WI38 (cell line): ENCODE results near the gene EHD1.

Source experiments
- H3K4me3 ChIP-seq: 2 replicates; pipeline ENCODE4 v1.5.1; 2011; ENCODE audit warnings: low read depth, mild to moderate bottlenecking, control low read depth, low read length
- CTCF ChIP-seq: IDR thresholded peaks from 2 replicates; pipeline ENCODE4 v1.5.1; 2012; ENCODE audit warnings: low read depth, mild to moderate bottlenecking, control low read depth, low read length

Gene EHD1

DNA sequence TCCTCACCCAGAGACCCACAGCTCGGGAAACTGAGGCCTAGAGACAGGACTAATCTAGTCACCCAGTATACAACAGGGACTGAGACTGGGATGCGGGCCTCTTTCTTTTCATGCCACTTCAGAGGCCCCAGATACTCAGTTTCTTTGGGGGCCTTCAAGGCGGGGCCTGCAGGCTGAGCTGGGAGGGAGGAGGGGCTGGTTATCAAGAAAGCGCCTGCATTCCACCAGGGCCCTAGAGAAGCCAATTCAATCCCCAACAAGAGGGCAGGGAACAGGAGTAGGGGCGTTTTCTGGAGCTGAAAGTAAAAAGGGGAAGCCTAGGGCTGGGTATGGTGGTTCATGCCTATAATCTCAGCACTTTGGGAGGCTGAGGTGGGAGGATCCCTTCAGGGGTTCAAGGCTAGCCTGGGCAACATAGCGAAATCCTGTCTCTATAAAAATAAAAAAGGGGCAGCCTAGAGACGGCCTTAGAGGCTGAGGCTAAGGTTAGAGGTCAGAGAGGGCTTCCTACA is 37.0 kb upstream of the EHD1 start:
- H3K4me3 ChIP-seq: no peak overlapping the region
- no peak for TF ChIP-seq CTCF

- H3K4me3 ChIP-seq: no peak overlapping the region
- no peak for TF ChIP-seq CTCF
Measured at GRCh38 chr11:64914123-64914522, 35.7 kb upstream of the EHD1 start.

DNA sequence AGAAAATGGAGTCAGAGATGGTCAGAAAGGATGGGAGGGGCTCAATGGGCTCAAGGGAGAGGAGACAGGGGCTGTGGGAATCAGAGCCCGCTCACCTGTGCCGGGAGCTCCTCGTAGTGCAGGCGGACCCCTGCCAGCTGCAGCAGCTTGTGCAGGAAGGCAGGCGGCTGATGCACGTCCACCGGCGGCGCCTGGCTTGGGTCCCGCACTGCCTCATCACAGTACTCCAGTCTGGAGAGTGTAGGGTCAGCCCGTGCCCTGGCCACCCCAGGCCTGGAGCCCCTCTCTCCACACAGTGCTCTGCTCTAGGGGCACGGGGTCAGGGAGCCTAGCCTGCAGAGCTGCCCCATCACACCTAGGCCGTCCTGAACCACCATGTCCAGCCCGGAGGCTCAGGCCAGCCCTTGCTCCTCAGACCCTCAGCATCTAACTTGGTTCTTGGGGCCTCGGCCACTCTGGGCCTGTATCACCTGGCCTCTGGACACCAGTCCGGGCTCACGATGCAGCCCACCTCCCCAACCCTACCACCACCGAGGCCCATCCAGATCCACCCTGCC is 34.8 kb upstream of the EHD1 start:
- no peak for TF ChIP-seq CTCF
- H3K4me3 ChIP-seq: no peak overlapping the region

DNA sequence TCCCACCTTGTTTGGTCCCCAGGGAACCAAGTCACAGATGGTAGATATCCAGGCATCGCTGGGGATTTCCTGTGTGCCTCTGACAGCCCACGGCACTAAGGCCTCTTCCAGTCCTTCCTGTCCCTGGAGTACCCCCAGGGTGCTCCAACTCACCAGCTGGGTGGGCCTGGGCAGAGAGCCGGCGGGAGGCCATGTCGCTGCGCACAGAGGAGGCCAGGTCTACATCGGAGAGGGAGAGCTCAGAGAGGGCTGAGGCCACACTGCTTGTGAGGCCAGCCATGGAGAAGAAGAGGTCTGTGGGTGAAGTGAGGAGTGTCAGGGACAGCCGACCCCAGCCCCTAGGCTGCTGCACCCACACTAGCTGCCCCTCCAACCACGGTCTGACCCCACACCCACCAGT is 33.3 kb upstream of the EHD1 start:
- no peak overlapping the region for H3K4me3 ChIP-seq
- TF ChIP-seq CTCF: no peak

DNA sequence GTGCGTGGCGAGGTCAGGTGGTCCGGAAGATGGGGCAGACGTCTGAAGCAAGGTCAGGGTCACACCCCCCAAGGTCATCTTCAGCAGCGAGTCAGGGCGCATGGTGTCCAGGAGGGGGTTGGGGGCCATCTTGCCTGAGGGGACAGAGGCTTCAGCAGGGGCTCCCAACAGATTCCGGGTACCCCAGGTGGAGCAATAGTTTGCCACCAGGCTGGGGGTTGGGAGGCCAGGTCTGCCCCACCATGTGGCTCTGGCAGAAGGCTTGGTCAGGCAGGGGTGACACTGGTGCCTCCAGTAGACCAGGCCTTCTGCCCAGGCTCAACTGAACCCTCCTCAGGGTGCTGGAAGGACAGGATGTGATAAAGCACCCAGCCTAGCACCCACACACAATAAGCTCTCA is 32.7 kb upstream of the EHD1 start:
- no peak for TF ChIP-seq CTCF
- no peak overlapping the region for H3K4me3 ChIP-seq

GRCh38 chr11:64910451-64911093 is 32.2 kb upstream of the EHD1 start:
- no peak overlapping the region for H3K4me3 ChIP-seq
- TF ChIP-seq CTCF: no peak

- no peak overlapping the region for H3K4me3 ChIP-seq
- TF ChIP-seq CTCF: no peak
Measured at GRCh38 chr11:64909653-64910343, 31.4 kb upstream of the EHD1 start.
